ENCODE measurements around the gene LTA4H.
A peak's percentile ranks its signal among the peaks of the same experiment; 100 is the strongest.

Gene LTA4H

GRCh38 chr12:96025518-96025917, 9.9 kb downstream of the LTA4H start:
- Histone ChIP-seq H2BK15ac (replicated peaks; ENCODE audit: low read depth) (no peak overlapping the region), H3K9ac (ENCODE audit: low read length) (no peak overlapping the region), H2BK5ac (ENCODE audit: low read length) (no peak overlapping the region), H3K79me2 (ENCODE audit: control insufficient read depth, insufficient read depth, low read length) (no peaks in the 10 kb centered on the region), H4K5ac (ENCODE audit: low read length) (no peak overlapping the region), H2BK120ac (ENCODE audit: low read depth, low read length) (no peak overlapping the region), H3K4ac (ENCODE audit: low read depth, low read length) (no peak overlapping the region), H3K18ac (ENCODE audit: low read length) (no peak overlapping the region), H3K4me3 (ENCODE audit: low read length) (no peak overlapping the region), H3K27me3 (ENCODE audit: insufficient read depth, low read length, poor library complexity) (no peaks in the 10 kb centered on the region), H3K36me3 (ENCODE audit: control insufficient read depth, insufficient read depth, low read length) (no peaks in the 10 kb centered on the region), H3K79me1 (ENCODE audit: low read length) (peaks cover 2% of the 10 kb centered on the region), H3K4me1 (ENCODE audit: control insufficient read depth, low read depth, low read length) (no peaks in the 10 kb centered on the region), H3K23ac (ENCODE audit: low read length) (no peak overlapping the region), H3K56ac (ENCODE audit: low read length) (no peak overlapping the region), H2AK5ac (ENCODE audit: low read length) (no peak overlapping the region), H3K4me2 (ENCODE audit: low read length) (no peak overlapping the region), H3K27ac (ENCODE audit: low read depth, low read length) (no peak overlapping the region), H4K8ac (ENCODE audit: low read depth, low read length) (no peak overlapping the region)
- no CpG with 5 or more reads among the region's 4 CpGs for WGBS (ENCODE audit: extremely low coverage, insufficient coverage, low lambda C conversion rate)
- no peak for DNase-seq

GRCh38 chr12:96020314-96021003, 14.9 kb downstream of the LTA4H start:
- Histone ChIP-seq H2BK120ac (ENCODE audit: low read depth, low read length) (no peak overlapping the region), H4K8ac (ENCODE audit: low read depth, low read length) (no peak overlapping the region), H2AK5ac (ENCODE audit: low read length) (no peak overlapping the region), H3K4me1 (ENCODE audit: control insufficient read depth, low read depth, low read length) (no peaks in the 10 kb centered on the region), H3K36me3 (ENCODE audit: control insufficient read depth, insufficient read depth, low read length) (no peaks in the 10 kb centered on the region), H3K4me3 (ENCODE audit: low read length) (no peak overlapping the region), H3K79me2 (ENCODE audit: control insufficient read depth, insufficient read depth, low read length) (no peaks in the 10 kb centered on the region), H3K27me3 (ENCODE audit: insufficient read depth, low read length, poor library complexity) (no peaks in the 10 kb centered on the region), H3K56ac (ENCODE audit: low read length) (no peak overlapping the region), H4K5ac (ENCODE audit: low read length) (no peak overlapping the region), H3K9ac (ENCODE audit: low read length) (no peak overlapping the region), H3K18ac (ENCODE audit: low read length) (no peak overlapping the region), H3K27ac (ENCODE audit: low read depth, low read length) (no peak overlapping the region), H3K4ac (ENCODE audit: low read depth, low read length) (no peak overlapping the region), H3K79me1 (ENCODE audit: low read length) (no peaks in the 10 kb centered on the region), H2BK15ac (replicated peaks; ENCODE audit: low read depth) (no peak overlapping the region), H2BK5ac (ENCODE audit: low read length) (no peak overlapping the region), H3K23ac (ENCODE audit: low read length) (no peak overlapping the region), H3K4me2 (ENCODE audit: low read length) (no peak overlapping the region)
- WGBS (ENCODE audit: extremely low coverage, insufficient coverage, low lambda C conversion rate): no CpG with 5 or more reads among the region's 3 CpGs
- DNase-seq: no peak

DNA sequence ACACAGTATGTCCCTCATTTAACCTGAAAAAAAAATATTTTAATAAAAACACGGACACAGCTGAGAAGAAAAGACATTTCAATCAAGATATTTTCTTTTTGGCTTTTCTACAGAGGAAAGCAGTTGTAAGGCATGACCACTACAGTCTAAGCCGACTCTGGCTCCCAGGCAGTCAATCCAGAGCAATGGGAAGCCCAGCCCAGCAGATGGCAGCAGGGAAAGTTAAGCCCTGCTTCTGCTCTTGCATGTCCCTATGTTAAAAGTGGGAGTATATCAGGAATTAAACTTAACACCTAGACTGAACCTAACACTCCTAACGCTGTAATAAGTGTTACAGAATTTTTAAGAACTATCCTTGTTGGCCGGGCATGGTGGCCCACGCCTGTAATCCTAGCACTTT, 19.7 kb downstream of the LTA4H start:
- Histone ChIP-seq H3K27ac (ENCODE audit: low read depth, low read length) (no peak overlapping the region), H2BK5ac (ENCODE audit: low read length) (no peak overlapping the region), H3K9ac (ENCODE audit: low read length) (no peak overlapping the region), H3K4me3 (ENCODE audit: low read length) (no peak overlapping the region), H3K27me3 (ENCODE audit: insufficient read depth, low read length, poor library complexity) (no peaks in the 10 kb centered on the region), H3K56ac (ENCODE audit: low read length) (no peak overlapping the region), H3K4ac (ENCODE audit: low read depth, low read length) (no peak overlapping the region), H3K36me3 (ENCODE audit: control insufficient read depth, insufficient read depth, low read length) (peaks cover 3% of the 10 kb centered on the region), H4K5ac (ENCODE audit: low read length) (no peak overlapping the region), H3K4me1 (ENCODE audit: control insufficient read depth, low read depth, low read length) (no peaks in the 10 kb centered on the region), H2BK15ac (replicated peaks; ENCODE audit: low read depth) (no peak overlapping the region), H3K18ac (ENCODE audit: low read length) (no peak overlapping the region), H4K8ac (ENCODE audit: low read depth, low read length) (no peak overlapping the region), H2BK120ac (ENCODE audit: low read depth, low read length) (no peak overlapping the region), H3K79me1 (ENCODE audit: low read length) (no peaks in the 10 kb centered on the region), H3K4me2 (ENCODE audit: low read length) (no peak overlapping the region), H2AK5ac (ENCODE audit: low read length) (no peak overlapping the region), H3K79me2 (ENCODE audit: control insufficient read depth, insufficient read depth, low read length) (no peaks in the 10 kb centered on the region), H3K23ac (ENCODE audit: low read length) (no peak overlapping the region)
- DNase-seq: peak; percentile 59
- whole genome bisulfite sequencing (ENCODE audit: extremely low coverage, insufficient coverage, low lambda C conversion rate): no CpG with 5 or more reads among the region's 5 CpGs

DNA sequence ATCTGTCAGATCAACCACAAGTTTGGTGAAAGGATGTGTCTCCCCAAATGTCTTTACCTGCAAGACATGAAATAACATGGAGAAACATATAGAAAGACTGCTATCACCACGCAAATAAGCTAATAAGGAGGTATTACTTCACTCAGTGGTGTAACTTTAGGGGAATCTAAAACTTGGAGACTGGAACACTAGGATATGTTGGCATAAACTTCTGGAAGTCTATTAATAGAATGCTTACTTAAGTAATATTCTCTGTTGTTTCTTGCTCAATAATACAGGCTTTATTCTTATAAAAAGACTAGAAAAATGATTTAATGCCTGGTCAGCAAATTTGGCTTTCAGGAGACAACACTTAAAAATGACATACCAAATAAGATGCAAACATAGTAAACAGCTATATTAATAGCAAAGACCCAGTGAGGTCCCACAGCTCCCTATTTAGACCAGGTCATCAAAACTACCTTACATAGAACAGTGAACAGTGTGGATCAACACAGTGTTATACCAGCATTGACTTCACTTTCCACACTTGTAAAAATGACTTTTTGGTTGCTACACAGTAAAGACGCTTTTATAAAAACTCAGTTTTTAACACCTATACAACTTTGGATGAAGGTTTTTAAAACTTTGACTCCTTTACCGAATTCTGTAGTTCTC, 20.3 kb downstream of the LTA4H start:
- Histone ChIP-seq H3K56ac (ENCODE audit: low read length) (no peak overlapping the region), H2BK15ac (replicated peaks; ENCODE audit: low read depth) (no peak overlapping the region), H2BK120ac (ENCODE audit: low read depth, low read length) (no peak overlapping the region), H3K23ac (ENCODE audit: low read length) (no peak overlapping the region), H3K27me3 (ENCODE audit: insufficient read depth, low read length, poor library complexity) (no peaks in the 10 kb centered on the region), H3K79me2 (ENCODE audit: control insufficient read depth, insufficient read depth, low read length) (no peaks in the 10 kb centered on the region), H3K18ac (ENCODE audit: low read length) (no peak overlapping the region), H3K4me1 (ENCODE audit: control insufficient read depth, low read depth, low read length) (no peaks in the 10 kb centered on the region), H3K4me2 (ENCODE audit: low read length) (no peak overlapping the region), H3K36me3 (ENCODE audit: control insufficient read depth, insufficient read depth, low read length) (peaks cover 3% of the 10 kb centered on the region), H3K4ac (ENCODE audit: low read depth, low read length) (no peak overlapping the region), H2AK5ac (ENCODE audit: low read length) (no peak overlapping the region), H3K79me1 (ENCODE audit: low read length) (no peaks in the 10 kb centered on the region), H3K4me3 (ENCODE audit: low read length) (no peak overlapping the region), H3K9ac (ENCODE audit: low read length) (no peak overlapping the region), H3K27ac (ENCODE audit: low read depth, low read length) (no peak overlapping the region), H4K8ac (ENCODE audit: low read depth, low read length) (no peak overlapping the region), H2BK5ac (ENCODE audit: low read length) (no peak overlapping the region), H4K5ac (ENCODE audit: low read length) (no peak overlapping the region)
- no peak for DNase-seq
- WGBS (ENCODE audit: extremely low coverage, insufficient coverage, low lambda C conversion rate): no CpG with 5 or more reads among the region's 3 CpGs

GRCh38 chr12:96007729-96008128, 27.7 kb downstream of the LTA4H start:
- Histone ChIP-seq H2BK120ac (ENCODE audit: low read depth, low read length) (no peak overlapping the region), H3K27me3 (ENCODE audit: insufficient read depth, low read length, poor library complexity) (no peaks in the 10 kb centered on the region), H3K23ac (ENCODE audit: low read length) (no peak overlapping the region), H3K9ac (ENCODE audit: low read length) (no peak overlapping the region), H3K4me3 (ENCODE audit: low read length) (no peak overlapping the region), H2BK15ac (replicated peaks; ENCODE audit: low read depth) (no peak overlapping the region), H3K36me3 (ENCODE audit: control insufficient read depth, insufficient read depth, low read length) (peaks cover 3% of the 10 kb centered on the region), H2AK5ac (ENCODE audit: low read length) (no peak overlapping the region), H3K4me2 (ENCODE audit: low read length) (no peak overlapping the region), H3K79me1 (ENCODE audit: low read length) (no peaks in the 10 kb centered on the region), H3K56ac (ENCODE audit: low read length) (no peak overlapping the region), H3K79me2 (ENCODE audit: control insufficient read depth, insufficient read depth, low read length) (no peaks in the 10 kb centered on the region), H4K5ac (ENCODE audit: low read length) (no peak overlapping the region), H2BK5ac (ENCODE audit: low read length) (no peak overlapping the region), H3K4me1 (ENCODE audit: control insufficient read depth, low read depth, low read length) (no peaks in the 10 kb centered on the region), H4K8ac (ENCODE audit: low read depth, low read length) (no peak overlapping the region), H3K18ac (ENCODE audit: low read length) (no peak overlapping the region), H3K27ac (ENCODE audit: low read depth, low read length) (no peak overlapping the region), H3K4ac (ENCODE audit: low read depth, low read length) (no peak overlapping the region)
- DNase-seq: no peak
- no CpG with 5 or more reads among the region's 1 CpG for WGBS (ENCODE audit: extremely low coverage, insufficient coverage, low lambda C conversion rate)

DNA sequence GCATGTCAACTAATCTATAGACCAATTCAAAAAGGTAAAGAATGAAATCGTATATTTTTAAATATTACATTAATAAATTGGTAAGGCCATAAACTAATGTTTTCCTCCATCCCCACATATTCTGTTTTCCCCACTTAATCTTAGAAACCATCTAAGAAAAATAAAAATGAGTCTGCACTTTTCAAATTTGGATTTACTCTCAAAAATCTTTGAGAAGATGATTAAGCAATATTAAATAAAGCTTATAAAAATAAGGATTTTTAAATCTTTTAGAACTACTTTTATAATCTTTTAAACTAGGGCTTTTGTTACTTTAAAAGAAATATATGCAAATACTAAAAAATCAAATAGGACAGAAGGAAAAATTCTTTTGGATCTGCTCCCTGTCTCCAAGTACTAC, 28.7 kb downstream of the LTA4H start:
- Histone ChIP-seq H3K4me3 (ENCODE audit: low read length) (no peak overlapping the region), H2BK5ac (ENCODE audit: low read length) (no peak overlapping the region), H3K56ac (ENCODE audit: low read length) (no peak overlapping the region), H2BK15ac (replicated peaks; ENCODE audit: low read depth) (no peak overlapping the region), H3K27ac (ENCODE audit: low read depth, low read length) (no peak overlapping the region), H4K5ac (ENCODE audit: low read length) (no peak overlapping the region), H3K23ac (ENCODE audit: low read length) (no peak overlapping the region), H4K8ac (ENCODE audit: low read depth, low read length) (no peak overlapping the region), H3K4me1 (ENCODE audit: control insufficient read depth, low read depth, low read length) (no peaks in the 10 kb centered on the region), H2BK120ac (ENCODE audit: low read depth, low read length) (no peak overlapping the region), H2AK5ac (ENCODE audit: low read length) (no peak overlapping the region), H3K79me2 (ENCODE audit: control insufficient read depth, insufficient read depth, low read length) (no peaks in the 10 kb centered on the region), H3K27me3 (ENCODE audit: insufficient read depth, low read length, poor library complexity) (no peaks in the 10 kb centered on the region), H3K79me1 (ENCODE audit: low read length) (no peaks in the 10 kb centered on the region), H3K18ac (ENCODE audit: low read length) (no peak overlapping the region), H3K36me3 (ENCODE audit: control insufficient read depth, insufficient read depth, low read length) (no peaks in the 10 kb centered on the region), H3K4ac (ENCODE audit: low read depth, low read length) (no peak overlapping the region), H3K9ac (ENCODE audit: low read length) (no peak overlapping the region), H3K4me2 (ENCODE audit: low read length) (no peak overlapping the region)
- DNase-seq: no peak
- WGBS (ENCODE audit: extremely low coverage, insufficient coverage, low lambda C conversion rate): no CpG with 5 or more reads among the region's 1 CpG
